CD4-positive, alpha-beta T cell treated with Interleukin-1 beta for 1 hour (primary cell): ENCODE data around the gene SLC39A5.
"Not testable (repeated sequence)": the region's sequence is repeated elsewhere in the genome, so short reads cannot be mapped to it uniquely, and the experiment has no call there.

Experiments
- DNase-seq, 2 donors: peaks; one replicate each; pipeline ENCODE4 v3.0.0-alpha.2; 2020 to 2022

The SLC39A5 gene

GRCh38 chr12:56252649-56253048, 22.8 kb downstream of the SLC39A5 start:
- DNase-seq = no peak

GRCh38 chr12:56253091-56253490, 23.2 kb downstream of the SLC39A5 start:
- no peak for DNase-seq

GRCh38 chr12:56255671-56256070, 25.8 kb downstream of the SLC39A5 start:
- DNase-seq = no peak

DNA sequence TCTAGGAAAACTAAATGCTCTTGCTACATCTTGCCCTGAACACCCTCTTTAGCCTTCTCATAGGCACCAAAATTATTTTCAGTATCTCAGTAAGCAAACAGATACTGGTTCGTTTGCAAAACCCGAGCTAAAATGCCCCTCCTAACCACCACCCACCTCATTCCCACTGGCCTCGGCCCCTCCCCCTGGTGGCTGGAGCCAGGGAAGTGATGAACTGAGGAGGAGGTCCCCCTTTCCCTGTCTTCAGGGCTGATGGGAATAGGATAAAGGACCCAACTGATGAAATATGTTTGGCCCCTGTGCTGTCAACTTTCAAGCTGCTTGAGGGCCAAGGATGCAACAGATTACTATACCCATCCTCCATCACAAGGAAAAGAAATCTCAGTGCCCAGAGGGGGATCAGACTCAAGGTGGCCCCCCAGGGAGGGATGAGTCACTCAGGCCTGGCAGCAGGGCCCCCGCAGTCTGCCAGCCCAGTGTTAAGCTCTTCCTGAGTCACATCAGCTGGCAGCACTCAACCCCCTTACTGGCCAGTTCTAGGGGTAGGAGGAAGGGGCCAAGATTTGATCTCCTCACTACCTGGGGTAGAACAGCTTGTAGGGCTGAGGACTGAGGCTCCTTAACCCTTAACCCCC, 26.6 kb downstream of the SLC39A5 start:
- no peak for DNase-seq

DNA sequence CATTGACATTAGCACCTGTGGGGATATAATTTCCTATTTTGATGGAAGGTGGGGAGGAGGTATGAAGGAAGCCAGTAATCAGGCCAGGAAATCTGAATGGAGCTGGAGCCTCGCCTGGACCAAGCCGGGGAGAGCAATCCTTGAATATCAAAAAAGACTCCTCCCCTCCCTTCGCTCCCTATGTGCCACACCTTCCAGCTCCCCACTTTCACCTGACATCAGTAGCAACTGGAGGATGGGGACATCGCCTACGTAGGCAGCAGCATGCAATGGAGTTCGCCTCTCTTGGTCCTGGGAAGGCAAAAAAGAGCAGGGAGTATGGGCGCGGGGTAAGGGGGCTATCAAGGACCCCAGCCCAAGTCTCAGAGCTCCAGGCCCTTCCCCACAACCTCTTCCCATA, 27.2 kb downstream of the SLC39A5 start:
- no peak for DNase-seq

- DNase-seq = no peak
Observed at GRCh38 chr12:56257491-56258067, 27.7 kb downstream of the SLC39A5 start.

GRCh38 chr12:56258068-56258819, 28.4 kb downstream of the SLC39A5 start, which contains the start of gene ANKRD52:
ANKRD52 (minus strand) TSS chr12:56258384; CDS start chr12:56258269, 115 bp downstream.
- DNase-seq = peak; percentile 79 to 82

DNA sequence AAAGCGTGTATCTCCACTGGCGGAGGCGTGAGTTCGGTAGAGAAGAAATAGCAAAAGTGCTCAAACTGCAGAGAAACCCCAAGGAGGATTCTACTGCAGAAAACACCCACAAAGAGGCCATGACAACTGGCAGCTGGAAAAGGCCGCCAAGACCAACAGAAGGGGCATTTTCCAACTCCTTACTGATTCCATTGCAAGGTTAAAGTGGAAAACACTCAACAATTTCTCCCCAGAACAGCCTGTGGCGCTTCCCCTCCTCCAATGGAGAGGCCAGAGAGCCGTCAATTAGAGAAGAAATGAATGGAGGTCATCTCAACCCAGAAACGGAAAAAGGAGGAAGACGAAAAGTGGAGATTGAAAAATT, 29.0 kb downstream of the SLC39A5 start:
- no peak for DNase-seq

- no peak for DNase-seq
Observed at GRCh38 chr12:56260380-56260779, 30.5 kb downstream of the SLC39A5 start.

- no peak for DNase-seq
Observed at GRCh38 chr12:56260921-56261320, 31.1 kb downstream of the SLC39A5 start.

DNA sequence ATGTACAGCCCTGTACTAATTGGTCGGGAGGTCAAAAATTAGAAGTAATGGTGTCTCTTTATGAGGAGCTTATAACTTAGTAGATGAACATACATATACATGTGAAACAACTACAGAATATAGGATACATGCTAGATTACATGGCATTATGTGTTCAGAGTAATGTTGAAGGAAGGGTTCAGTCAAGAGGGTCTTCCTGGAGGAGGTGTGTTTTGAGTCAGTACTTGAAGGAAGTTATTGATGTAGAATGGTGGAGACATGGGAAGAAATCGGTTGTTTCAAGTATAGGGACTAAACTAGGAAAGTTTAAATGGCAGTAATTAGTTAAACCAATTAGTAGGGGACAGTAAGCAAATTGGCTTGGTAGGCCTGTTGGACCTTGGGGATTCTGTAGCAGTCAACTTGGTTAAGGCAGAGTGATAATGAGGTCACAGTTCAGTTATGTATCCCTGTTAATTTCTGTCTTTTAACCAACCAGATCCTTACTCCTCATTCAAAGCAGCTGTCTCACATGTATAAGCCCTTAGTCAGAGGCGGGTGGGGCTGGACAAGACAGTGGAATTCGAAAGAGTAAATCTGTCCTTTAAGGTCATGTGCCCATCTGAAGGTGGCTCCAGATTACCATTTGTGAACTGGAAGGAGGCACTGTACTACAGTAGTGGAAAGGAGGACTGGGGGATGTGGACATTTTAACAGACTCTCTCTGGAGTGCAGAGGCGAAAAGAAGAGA, 31.8 kb downstream of the SLC39A5 start:
- no peak for DNase-seq

DNA sequence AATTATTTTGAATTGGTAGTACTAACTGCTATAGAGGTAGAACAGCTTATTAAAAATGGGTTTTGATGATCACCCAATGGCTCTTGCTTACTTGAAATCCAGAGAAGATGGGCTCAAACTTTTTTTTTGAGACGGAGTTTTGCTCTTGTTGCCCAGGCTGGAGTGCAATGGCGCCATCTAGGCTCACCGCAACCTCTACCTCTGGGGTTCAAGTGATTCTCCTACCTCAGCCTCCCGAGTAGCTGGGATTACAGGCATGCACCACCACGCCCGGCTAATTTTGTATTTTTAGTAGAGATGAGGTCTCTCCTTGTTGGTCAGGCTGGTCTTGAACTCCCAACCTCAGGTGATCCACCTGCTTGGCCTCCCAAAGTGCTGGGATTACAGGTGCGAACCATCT, 33.1 kb downstream of the SLC39A5 start:
- not testable (repeated sequence) for DNase-seq

DNA sequence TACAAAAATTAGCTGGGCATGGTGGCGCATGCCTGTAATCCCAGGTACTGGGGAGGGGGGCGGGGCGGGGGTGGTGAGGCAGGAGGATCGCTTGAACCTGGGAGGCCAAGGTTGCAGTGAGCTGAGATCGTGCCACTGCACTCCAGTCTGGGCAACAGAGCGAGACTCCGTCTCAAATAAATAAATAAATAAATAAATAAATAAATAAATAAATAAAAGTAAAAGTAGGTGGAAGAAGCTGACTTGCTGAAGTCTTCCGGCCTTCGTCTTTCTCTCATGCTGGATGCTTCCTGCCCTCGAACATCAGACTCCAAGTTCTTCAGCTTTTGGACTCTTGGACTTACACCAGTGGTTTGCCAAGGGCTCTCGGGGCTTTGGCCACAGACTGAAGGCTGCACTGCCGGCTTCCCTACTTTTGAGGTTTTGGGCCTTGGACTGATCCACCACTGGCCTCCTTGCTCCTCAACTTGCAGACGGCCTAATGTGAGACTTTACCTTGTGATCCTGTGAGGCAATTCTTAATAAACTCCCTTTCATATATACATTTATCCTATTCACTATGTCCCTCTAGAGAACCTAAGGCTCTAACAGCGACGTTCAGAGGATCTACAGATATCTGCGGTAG, 36.3 kb downstream of the SLC39A5 start:
- DNase-seq = not testable (repeated sequence)

GRCh38 chr12:56266693-56267442, 37.0 kb downstream of the SLC39A5 start, which contains the start of gene COQ10A:
COQ10A (plus strand) TSS chr12:56266942; CDS start chr12:56267119, 177 bp downstream.
- peak; percentile 89 to 91 for DNase-seq

GRCh38 chr12:56267443-56268071, 37.7 kb downstream of the SLC39A5 start:
- DNase-seq = no peak

- no peak for DNase-seq
Observed at GRCh38 chr12:56271031-56271430, 41.2 kb downstream of the SLC39A5 start.

- not testable (repeated sequence) for DNase-seq
Observed at GRCh38 chr12:56272468-56272867, 42.6 kb downstream of the SLC39A5 start.

- DNase-seq = no peak
Observed at GRCh38 chr12:56274299-56274698, 44.4 kb downstream of the SLC39A5 start.

GRCh38 chr12:56278905-56279304, 49.1 kb downstream of the SLC39A5 start:
- DNase-seq = no peak

DNA sequence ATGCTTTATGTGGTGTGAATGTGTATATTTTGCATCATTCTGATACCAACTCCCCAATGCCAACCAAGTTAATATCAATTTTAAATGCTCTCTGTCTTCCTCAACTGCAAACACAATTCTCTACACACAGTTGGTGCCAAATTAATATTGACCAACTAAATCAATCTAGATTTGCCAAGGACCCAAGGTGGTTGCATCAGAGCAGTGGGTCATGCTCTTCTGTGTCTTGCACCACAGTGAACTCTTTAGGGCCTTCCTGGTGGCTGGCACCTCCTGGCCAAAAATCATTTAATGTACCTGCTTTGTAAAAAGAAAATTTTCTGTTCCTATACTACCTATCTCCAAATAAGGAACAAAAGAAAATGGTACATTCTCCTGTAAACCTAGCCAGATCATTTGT, 51.0 kb downstream of the SLC39A5 start:
- no peak for DNase-seq

GRCh38 chr12:56282030-56282429, 52.2 kb downstream of the SLC39A5 start:
- DNase-seq = no peak

GRCh38 chr12:56282579-56282978, 52.7 kb downstream of the SLC39A5 start:
- no peak for DNase-seq
